WTC11 (cell line): ENCODE measurements around the gene TTK. TPM values are rescaled to one million over a fixed set of nuclear protein-coding genes. Genes with fewer than 3 reads are reported as not detected.

Source experiments
- ATAC-seq: fragments of 200-7000 bp; cut with Tn5 transposase; 2 replicates; pipeline ENCODE4 v1.10.0; 2021; ENCODE audit warnings: mild to moderate bottlenecking, moderate library complexity
- CTCF ChIA-PET: fragments of 300-600 bp; sonication (Branson Sonifier 250); formaldehyde crosslinking; loops from one replicate; lab custom pipeline; 2021; ENCODE audit warnings: antibody characterized with exemption; lab: Charles Lee
- POLR2A ChIA-PET: fragments of 350-600 bp; sonication (Branson Sonifier 250); formaldehyde crosslinking; loops from one replicate; lab custom pipeline; 2021; ENCODE audit warnings: antibody characterized with exemption; lab: Charles Lee
- DNase-seq: peaks from one replicate; pipeline ENCODE4 v3.0.0; 2021; ENCODE audit warnings: low spot score
- H3K27ac Mint-ChIP-seq: 2 replicates; pipeline ENCODE4 v1.8.0; 2021; ENCODE audit warnings: mixed read lengths
- H3K27me3 Mint-ChIP-seq: 2 replicates; pipeline ENCODE4 v1.8.0; 2021; ENCODE audit warnings: low read depth, mild to moderate bottlenecking, moderate library complexity, mixed read lengths
- H3K36me3 Mint-ChIP-seq: 2 replicates; pipeline ENCODE4 v1.8.0; 2021; ENCODE audit warnings: mixed read lengths
- H3K4me1 Mint-ChIP-seq: 2 replicates; pipeline ENCODE4 v1.8.0; 2022; ENCODE audit warnings: mixed read lengths
- H3K4me3 Mint-ChIP-seq: 2 replicates; pipeline ENCODE4 v1.8.0; 2021; ENCODE audit warnings: mild to moderate bottlenecking, moderate library complexity, mixed read lengths
- H3K9me3 Mint-ChIP-seq: 2 replicates; pipeline ENCODE4 v1.8.0; 2021; ENCODE audit warnings: mixed read lengths
- ARID4B ChIP-seq: sonication (generic); formaldehyde crosslinking; IDR thresholded peaks from 2 replicates; pipeline ENCODE4 v1.8.0; 2023; ENCODE audit warnings: missing genetic modification reagents, mild to moderate bottlenecking, borderline replicate concordance
- ATF1 ChIP-seq: sonication (generic); formaldehyde crosslinking; IDR thresholded peaks from 2 replicates; pipeline ENCODE4 v1.8.1; 2023; ENCODE audit warnings: mild to moderate bottlenecking, moderate library complexity, missing genetic modification reagents
- EMX1 ChIP-seq: fragments of 250-450 bp; sonication (Bioruptor Pico); IDR thresholded peaks from 2 replicates; pipeline ENCODE4 v1.8.0; 2021; ENCODE audit warnings: mild to moderate bottlenecking
- ESRRA ChIP-seq: sonication (generic); formaldehyde crosslinking; IDR thresholded peaks from 2 replicates; pipeline ENCODE4 v1.8.1; 2022; ENCODE audit warnings: mild to moderate bottlenecking, missing genetic modification reagents, borderline replicate concordance
- ETV6 ChIP-seq: sonication (generic); formaldehyde crosslinking; IDR thresholded peaks from 2 replicates; pipeline ENCODE4 v1.8.1; 2022; ENCODE audit warnings: mild to moderate bottlenecking, missing genetic modification reagents
- FOXK1 ChIP-seq: sonication (generic); formaldehyde crosslinking; IDR thresholded peaks from 2 replicates; pipeline ENCODE4 v1.8.0; 2022; ENCODE audit warnings: mild to moderate bottlenecking, moderate library complexity, missing genetic modification reagents
- FOXP1 ChIP-seq: sonication (generic); formaldehyde crosslinking; IDR thresholded peaks from 2 replicates; pipeline ENCODE4 v1.8.0; 2022; ENCODE audit warnings: missing genetic modification reagents, mild to moderate bottlenecking, moderate library complexity, borderline replicate concordance
- JUN ChIP-seq: sonication (generic); formaldehyde crosslinking; IDR thresholded peaks from 2 replicates; pipeline ENCODE4 v1.8.0; 2023; ENCODE audit warnings: mild to moderate bottlenecking, missing genetic modification reagents
- KAT7 ChIP-seq: sonication (generic); formaldehyde crosslinking; IDR thresholded peaks from 2 replicates; pipeline ENCODE4 v1.8.1; 2023; ENCODE audit warnings: missing genetic modification reagents, mild to moderate bottlenecking, borderline replicate concordance
- MYBL2 ChIP-seq: sonication (generic); formaldehyde crosslinking; IDR thresholded peaks from 2 replicates; pipeline ENCODE4 v1.8.1; 2023; ENCODE audit warnings: mild to moderate bottlenecking, moderate library complexity, missing genetic modification reagents
- NFATC4 ChIP-seq: fragments of 250-450 bp; sonication (Bioruptor Pico); IDR thresholded peaks from 2 replicates; pipeline ENCODE4 v1.9.0; 2021; ENCODE audit warnings: mild to moderate bottlenecking
- NFE2L1 ChIP-seq: sonication (generic); formaldehyde crosslinking; IDR thresholded peaks from 2 replicates; pipeline ENCODE4 v1.8.1; 2023; ENCODE audit warnings: missing genetic modification reagents
- NR2C2 ChIP-seq: sonication (generic); formaldehyde crosslinking; IDR thresholded peaks from 2 replicates; pipeline ENCODE4 v1.8.0; 2022; ENCODE audit warnings: mild to moderate bottlenecking, missing genetic modification reagents
- RORB ChIP-seq: fragments of 250-450 bp; sonication (Bioruptor Pico); IDR thresholded peaks from 2 replicates; pipeline ENCODE4 v1.9.0; 2021; ENCODE audit warnings: mild to moderate bottlenecking
- SMAD4 ChIP-seq: sonication (generic); formaldehyde crosslinking; IDR thresholded peaks from 2 replicates; pipeline ENCODE4 v1.8.0; 2022; ENCODE audit warnings: mild to moderate bottlenecking, missing genetic modification reagents
- SOX15 ChIP-seq: fragments of 250-450 bp; sonication (Bioruptor Pico); IDR thresholded peaks from 2 replicates; pipeline ENCODE4 v1.9.0; 2021; ENCODE audit warnings: mild to moderate bottlenecking
- SP1 ChIP-seq: sonication (generic); formaldehyde crosslinking; conservative IDR thresholded peaks from 2 replicates; pipeline ENCODE4 v1.8.1; 2022; ENCODE audit warnings: missing genetic modification reagents
- TEAD1 ChIP-seq: sonication (generic); formaldehyde crosslinking; IDR thresholded peaks from 2 replicates; pipeline ENCODE4 v1.8.0; 2022; ENCODE audit warnings: mild to moderate bottlenecking, missing genetic modification reagents
- ZBTB21 ChIP-seq: sonication (generic); formaldehyde crosslinking; IDR thresholded peaks from 2 replicates; pipeline ENCODE4 v1.8.1; 2023; ENCODE audit warnings: mild to moderate bottlenecking, missing genetic modification reagents, borderline replicate concordance
- ZNF232 ChIP-seq: sonication (generic); formaldehyde crosslinking; IDR thresholded peaks from 2 replicates; pipeline ENCODE4 v1.8.0; 2022; ENCODE audit warnings: mild to moderate bottlenecking, missing genetic modification reagents
- ZNF317 ChIP-seq: sonication (generic); formaldehyde crosslinking; IDR thresholded peaks from 2 replicates; pipeline ENCODE4 v1.8.1; 2023; ENCODE audit warnings: low read depth, mild to moderate bottlenecking, moderate library complexity, missing genetic modification reagents, borderline replicate concordance
- ZNF416 ChIP-seq: fragments of 250-450 bp; sonication (Bioruptor Pico); IDR thresholded peaks from 2 replicates; pipeline ENCODE4 v1.9.0; 2021; ENCODE audit warnings: mild to moderate bottlenecking, inconsistent platforms
- ZNF423 ChIP-seq: fragments of 250-450 bp; sonication (Bioruptor Pico); IDR thresholded peaks from 2 replicates; pipeline ENCODE4 v2.1.2; 2022; ENCODE audit warnings: mild to moderate bottlenecking, moderate library complexity
- ZNF671 ChIP-seq: fragments of 250-450 bp; sonication (Bioruptor Pico); IDR thresholded peaks from 2 replicates; pipeline ENCODE4 v1.8.0; 2021; ENCODE audit warnings: mild to moderate bottlenecking
- total RNA-seq: library from RNA; stranded (reverse); gene quantifications from 3 replicates; pipeline ENCODE4 v1.2.3, GENCODE V29; 2021
- TF ChIP-seq, protein P1 (sequence below): sonication (generic); formaldehyde crosslinking; conservative IDR thresholded peaks from 2 replicates; pipeline ENCODE4 v1.8.1; 2022; ENCODE audit warnings: mild to moderate bottlenecking, missing genetic modification reagents
- TF ChIP-seq, protein P2 (sequence below): sonication (generic); formaldehyde crosslinking; conservative IDR thresholded peaks from 2 replicates; pipeline ENCODE4 v1.8.1; 2023; ENCODE audit warnings: mild to moderate bottlenecking, low read depth, missing genetic modification reagents, moderate library complexity
- TF ChIP-seq, protein P3 (sequence below): sonication (generic); formaldehyde crosslinking; IDR thresholded peaks from 2 replicates; pipeline ENCODE4 v1.8.1; 2022; ENCODE audit warnings: mild to moderate bottlenecking, moderate library complexity, missing genetic modification reagents
- TF ChIP-seq, protein P4 (sequence below): sonication (generic); formaldehyde crosslinking; IDR thresholded peaks from 2 replicates; pipeline ENCODE4 v1.8.0; 2022; ENCODE audit warnings: mild to moderate bottlenecking, missing genetic modification reagents

Gene TTK
- total RNA-seq, 1 experiment from 2014 or later = 51.0 TPM

GRCh38 chr6:79971193-79971592 is 33.3 kb upstream of the TTK start:
- ATAC-seq = no peak
- ChIA-PET CTCF (no interaction called here), POLR2A (no interaction called here)
- Mint-ChIP-seq H3K36me3 (peaks cover 32% of the 10 kb centered on the region), H3K4me3 (no peak overlapping the region), H3K4me1 (no peaks in the 10 kb centered on the region), H3K27ac (no peak overlapping the region), H3K27me3 (no peaks in the 10 kb centered on the region), H3K9me3 (peaks cover 41% of the 10 kb centered on the region)
- no peak for DNase-seq
- TF ChIP-seq SOX15 = no peak
- TF ChIP-seq ZBTB21 (CRISPR knock-in tag) = no peak
- TF ChIP-seq ATF1 (CRISPR knock-in tag) = no peak
- TF ChIP-seq ZNF423 (CRISPR knock-in tag) = no peak
- no peak for TF ChIP-seq ETV6 (CRISPR knock-in tag)
- no peak for TF ChIP-seq NFE2L1 (CRISPR knock-in tag)
- no peak for TF ChIP-seq NFATC4 (CRISPR knock-in tag)
- TF ChIP-seq KAT7 (CRISPR knock-in tag) = no peak
- no peak for TF ChIP-seq SP1 (CRISPR knock-in tag)
- no peak for TF ChIP-seq MYBL2 (CRISPR knock-in tag)
- TF ChIP-seq, protein P1, sequence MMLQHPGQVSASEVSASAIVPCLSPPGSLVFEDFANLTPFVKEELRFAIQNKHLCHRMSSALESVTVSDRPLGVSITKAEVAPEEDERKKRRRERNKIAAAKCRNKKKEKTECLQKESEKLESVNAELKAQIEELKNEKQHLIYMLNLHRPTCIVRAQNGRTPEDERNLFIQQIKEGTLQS (CRISPR knock-in tag) = no peak
- TF ChIP-seq ZNF232 (CRISPR knock-in tag) = no peak
- TF ChIP-seq FOXK1 (CRISPR knock-in tag) = no peak
- TF ChIP-seq NR2C2 (CRISPR knock-in tag) = no peak
- TF ChIP-seq ZNF416 (CRISPR knock-in tag) = no peak

- H3K9me3 Mint-ChIP-seq = no peaks in the 10 kb centered on the region
- H3K4me3 Mint-ChIP-seq = no peak overlapping the region
- H3K27me3 Mint-ChIP-seq = no peaks in the 10 kb centered on the region; the same call in 1 of the 2 replicates
- ChIA-PET POLR2A (no interaction called here), CTCF (interaction anchor here (1.0 to 1.7 kb wide), 2 partner anchors 33 to 36 kb away, joined by 3 to 9 read pairs; no protein-coding TSS in a partner anchor)
- ATAC-seq = no peak
- H3K27ac Mint-ChIP-seq = no peak overlapping the region
- no peaks in the 10 kb centered on the region for H3K4me1 Mint-ChIP-seq
- TF ChIP-seq, protein P2, sequence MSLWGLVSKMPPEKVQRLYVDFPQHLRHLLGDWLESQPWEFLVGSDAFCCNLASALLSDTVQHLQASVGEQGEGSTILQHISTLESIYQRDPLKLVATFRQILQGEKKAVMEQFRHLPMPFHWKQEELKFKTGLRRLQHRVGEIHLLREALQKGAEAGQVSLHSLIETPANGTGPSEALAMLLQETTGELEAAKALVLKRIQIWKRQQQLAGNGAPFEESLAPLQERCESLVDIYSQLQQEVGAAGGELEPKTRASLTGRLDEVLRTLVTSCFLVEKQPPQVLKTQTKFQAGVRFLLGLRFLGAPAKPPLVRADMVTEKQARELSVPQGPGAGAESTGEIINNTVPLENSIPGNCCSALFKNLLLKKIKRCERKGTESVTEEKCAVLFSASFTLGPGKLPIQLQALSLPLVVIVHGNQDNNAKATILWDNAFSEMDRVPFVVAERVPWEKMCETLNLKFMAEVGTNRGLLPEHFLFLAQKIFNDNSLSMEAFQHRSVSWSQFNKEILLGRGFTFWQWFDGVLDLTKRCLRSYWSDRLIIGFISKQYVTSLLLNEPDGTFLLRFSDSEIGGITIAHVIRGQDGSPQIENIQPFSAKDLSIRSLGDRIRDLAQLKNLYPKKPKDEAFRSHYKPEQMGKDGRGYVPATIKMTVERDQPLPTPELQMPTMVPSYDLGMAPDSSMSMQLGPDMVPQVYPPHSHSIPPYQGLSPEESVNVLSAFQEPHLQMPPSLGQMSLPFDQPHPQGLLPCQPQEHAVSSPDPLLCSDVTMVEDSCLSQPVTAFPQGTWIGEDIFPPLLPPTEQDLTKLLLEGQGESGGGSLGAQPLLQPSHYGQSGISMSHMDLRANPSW = no peak
- TF ChIP-seq NR2C2 (CRISPR knock-in tag) (no peak), ZNF423 (CRISPR knock-in tag) (no peak), JUN (CRISPR knock-in tag) (no peak), ZNF317 (CRISPR knock-in tag) (no peak), RORB (CRISPR knock-in tag) (no peak), ARID4B (CRISPR knock-in tag) (no peak), ZNF671 (CRISPR knock-in tag) (no peak), SMAD4 (CRISPR knock-in tag) (no peak), EMX1 (CRISPR knock-in tag) (no peak), TEAD1 (CRISPR knock-in tag) (no peak), FOXP1 (no peak), ESRRA (no peak)
- TF ChIP-seq, protein P3, sequence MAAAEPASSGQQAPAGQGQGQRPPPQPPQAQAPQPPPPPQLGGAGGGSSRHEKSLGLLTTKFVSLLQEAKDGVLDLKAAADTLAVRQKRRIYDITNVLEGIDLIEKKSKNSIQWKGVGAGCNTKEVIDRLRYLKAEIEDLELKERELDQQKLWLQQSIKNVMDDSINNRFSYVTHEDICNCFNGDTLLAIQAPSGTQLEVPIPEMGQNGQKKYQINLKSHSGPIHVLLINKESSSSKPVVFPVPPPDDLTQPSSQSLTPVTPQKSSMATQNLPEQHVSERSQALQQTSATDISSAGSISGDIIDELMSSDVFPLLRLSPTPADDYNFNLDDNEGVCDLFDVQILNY (CRISPR knock-in tag) = no peak
- TF ChIP-seq, protein P4, sequence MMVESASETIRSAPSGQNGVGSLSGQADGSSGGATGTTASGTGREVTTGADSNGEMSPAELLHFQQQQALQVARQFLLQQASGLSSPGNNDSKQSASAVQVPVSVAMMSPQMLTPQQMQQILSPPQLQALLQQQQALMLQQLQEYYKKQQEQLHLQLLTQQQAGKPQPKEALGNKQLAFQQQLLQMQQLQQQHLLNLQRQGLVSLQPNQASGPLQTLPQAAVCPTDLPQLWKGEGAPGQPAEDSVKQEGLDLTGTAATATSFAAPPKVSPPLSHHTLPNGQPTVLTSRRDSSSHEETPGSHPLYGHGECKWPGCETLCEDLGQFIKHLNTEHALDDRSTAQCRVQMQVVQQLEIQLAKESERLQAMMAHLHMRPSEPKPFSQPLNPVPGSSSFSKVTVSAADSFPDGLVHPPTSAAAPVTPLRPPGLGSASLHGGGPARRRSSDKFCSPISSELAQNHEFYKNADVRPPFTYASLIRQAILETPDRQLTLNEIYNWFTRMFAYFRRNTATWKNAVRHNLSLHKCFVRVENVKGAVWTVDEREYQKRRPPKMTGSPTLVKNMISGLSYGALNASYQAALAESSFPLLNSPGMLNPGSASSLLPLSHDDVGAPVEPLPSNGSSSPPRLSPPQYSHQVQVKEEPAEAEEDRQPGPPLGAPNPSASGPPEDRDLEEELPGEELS (CRISPR knock-in tag) = no peak
- no peaks in the 10 kb centered on the region for H3K36me3 Mint-ChIP-seq
- DNase-seq = no peak
Measured at GRCh38 chr6:79981652-79982051, 22.8 kb upstream of the TTK start.
